Measurements from ENCODE around the gene MMP3. TPM values are rescaled to one million over a fixed set of nuclear protein-coding genes. Genes with fewer than 3 reads are reported as not detected.

MMP3 gene
- total and polyA plus RNA-seq, 9 of the 15 experiments (the other 6 are each of a cell fraction or from before 2014, with no cell fraction given): not detected

GRCh38 chr11:102842930-102843329 is 479 bp downstream of the MMP3 start:
- H3K9me1 ChIP-seq (ENCODE audit: control insufficient read depth, insufficient read depth, low read length): no peaks in the 10 kb centered on the region

GRCh38 chr11:102840018-102840417 is 3.4 kb downstream of the MMP3 start:
- no peak overlapping the region for H2AFZ ChIP-seq (ENCODE audit: low read depth, low read length)
- POLR2A ChIA-PET: no interaction called here
- no peaks in the 10 kb centered on the region for H3K79me2 ChIP-seq (ENCODE audit: control insufficient read depth, insufficient read depth, low read length)
- H3K27ac ChIP-seq (ENCODE audit: extremely low read depth, low read depth, low read length): no peak overlapping the region
- DNase-seq (ENCODE audit: extremely low read depth in 1 of 4, low spot score in 3 of 4) (no peak), FAIRE-seq (no peak), ATAC-seq (no peak)
- no peaks in the 10 kb centered on the region for H3K36me3 ChIP-seq (ENCODE audit: control insufficient read depth, insufficient read depth, low read length)
- in situ Hi-C loops (cut with MboI) (no loop called here), intact Hi-C loops (cut with micrococcal nuclease) (no loop called here)
- no peaks in the 10 kb centered on the region for H3K27me3 ChIP-seq (ENCODE audit: control insufficient read depth in 2 of 2, insufficient read depth in 2 of 2, low read length in 2 of 2)
- no peak overlapping the region for H3K9ac ChIP-seq (ENCODE audit: insufficient read depth in 1 of 2, low read depth in 2 of 2, low read length in 2 of 2)
- no peaks in the 10 kb centered on the region for H4K20me1 ChIP-seq (replicated peaks; ENCODE audit: control insufficient read depth, insufficient read depth, low read length)
- no TSS peak for BruUV-seq (replicated peaks)
- no peak overlapping the region for H3K4me3 ChIP-seq
- H3K4me1 ChIP-seq (replicated peaks in 1 of 2; ENCODE audit: control insufficient read depth in 2 of 2, insufficient read depth in 2 of 2, low read length in 2 of 2): no peaks in the 10 kb centered on the region
- H3K9me3 ChIP-seq (replicated peaks; ENCODE audit: control insufficient read depth, insufficient read depth, low read depth, low read length): no peaks in the 10 kb centered on the region
- CTCF ChIA-PET (ENCODE audit: low intra/inter-chr PET ratio): no interaction called here
- WGBS (ENCODE audit: insufficient coverage, low coverage, missing lambda C conversion rate): 0% methylated on average over 5 of the region's 5 CpGs
- no peak overlapping the region for H3K4me2 ChIP-seq (ENCODE audit: insufficient read depth, low read length)
- TF ChIP-seq FOXK2 (conservative IDR thresholded peaks at IDR 0.05 in 1 of 2, IDR thresholded peaks at IDR 0.05 in 1 of 2; ENCODE audit: low read depth in 2 of 2) (no peak), HES1 (IDR thresholded peaks at IDR 0.05; ENCODE audit: low read depth) (no peak)
- no peaks in the 10 kb centered on the region for H3K9me1 ChIP-seq (ENCODE audit: control insufficient read depth, insufficient read depth, low read length)

More at GRCh38 chr11:102842930-102843329, 479 bp downstream of the MMP3 start:
- Histone ChIP-seq H4K20me1 (replicated peaks; ENCODE audit: control insufficient read depth, insufficient read depth, low read length) (no peaks in the 10 kb centered on the region), H3K9me3 (replicated peaks; ENCODE audit: control insufficient read depth, insufficient read depth, low read depth, low read length) (no peaks in the 10 kb centered on the region), H3K4me1 (replicated peaks in 1 of 2; ENCODE audit: control insufficient read depth in 2 of 2, insufficient read depth in 2 of 2, low read length in 2 of 2) (no peaks in the 10 kb centered on the region), H3K4me2 (ENCODE audit: insufficient read depth, low read length) (no peak overlapping the region), H3K36me3 (ENCODE audit: control insufficient read depth, insufficient read depth, low read length) (no peaks in the 10 kb centered on the region), H3K79me2 (ENCODE audit: control insufficient read depth, insufficient read depth, low read length) (no peaks in the 10 kb centered on the region), H2AFZ (ENCODE audit: low read depth, low read length) (no peak overlapping the region), H3K27me3 (ENCODE audit: control insufficient read depth in 2 of 2, insufficient read depth in 2 of 2, low read length in 2 of 2) (no peaks in the 10 kb centered on the region), H3K27ac (ENCODE audit: extremely low read depth, low read depth, low read length) (no peak overlapping the region), H3K4me3 (no peak overlapping the region), H3K9ac (ENCODE audit: insufficient read depth in 1 of 2, low read depth in 2 of 2, low read length in 2 of 2) (no peak overlapping the region)
- FAIRE-seq: no peak
- in situ Hi-C loops (cut with MboI) (no loop called here), intact Hi-C loops (cut with micrococcal nuclease) (no loop called here)
- DNase-seq (ENCODE audit: extremely low read depth in 1 of 4, low spot score in 3 of 4): no peak
- no TSS peak for BruUV-seq (replicated peaks)
- no peak for ATAC-seq
- ChIA-PET POLR2A (no interaction called here), CTCF (ENCODE audit: low intra/inter-chr PET ratio) (interaction anchor here (0.7 kb wide), 1 partner anchor 1238 kb away, joined by 4 read pairs; no protein-coding TSS in a partner anchor)
- 0% methylated on average over 1 of the region's 1 CpG for whole genome bisulfite sequencing (ENCODE audit: insufficient coverage, low coverage, missing lambda C conversion rate)
- no peak for TF ChIP-seq RBFOX2 (IDR thresholded peaks at IDR 0.05; ENCODE audit: low read depth, low read length)
- no peak for TF ChIP-seq NCOA1 (IDR thresholded peaks at IDR 0.05; ENCODE audit: low read depth)
- no peak for TF ChIP-seq ZNF133 (CRISPR knock-in tag; IDR thresholded peaks at IDR 0.05)
- no peak for TF ChIP-seq ZNF717 (CRISPR knock-in tag; IDR thresholded peaks at IDR 0.05)
- TF ChIP-seq RAD51 (IDR thresholded peaks at IDR 0.05; ENCODE audit: borderline replicate concordance, low read depth): no peak
- no peak for TF ChIP-seq HDAC2 (IDR thresholded peaks at IDR 0.05)
- TF ChIP-seq SRF (CRISPR knock-in tag; IDR thresholded peaks at IDR 0.05): no peak
- TF ChIP-seq MAFF (IDR thresholded peaks at IDR 0.05; ENCODE audit: low read length): no peak
- no peak for TF ChIP-seq KLF10 (CRISPR knock-in tag; IDR thresholded peaks at IDR 0.05)
- TF ChIP-seq HDAC3 (IDR thresholded peaks at IDR 0.05; ENCODE audit: borderline replicate concordance, partially characterized antibody): no peak
- no peak for TF ChIP-seq HNRNPLL (IDR thresholded peaks at IDR 0.05; ENCODE audit: low read depth, low read length, poor library complexity, severe bottlenecking)
- TF ChIP-seq CHCHD3 (CRISPR knock-in tag; IDR thresholded peaks at IDR 0.05): no peak
- no peak for TF ChIP-seq HDAC1 (IDR thresholded peaks at IDR 0.05)
